ENCODE results near the gene RTL5. TPM values are rescaled to one million over a fixed set of nuclear protein-coding genes. Genes with fewer than 3 reads are reported as not detected.

The RTL5 gene
- total RNA-seq, 1 donor from 2014 or later = 4.4 TPM

- Histone ChIP-seq H3K9me3 (no peaks in the 10 kb centered on the region), H3K27ac (no peak overlapping the region), H3K36me3 (no peaks in the 10 kb centered on the region), H3K27me3 (no peaks in the 10 kb centered on the region), H3K4me1 (peaks cover 15% of the 10 kb centered on the region), H3K4me3 (no peak overlapping the region)
- intact Hi-C loops (cut with DNase I) = no loop called here
- TF ChIP-seq CTCF (IDR thresholded peaks at IDR 0.05) (no peak), POLR2A (IDR thresholded peaks at IDR 0.05) (no peak), POLR2AphosphoS5 (IDR thresholded peaks at IDR 0.05; ENCODE audit: insufficient read depth in 1 of 2, low read depth in 1 of 2) (no peak)
- no peak for DNase-seq (ENCODE audit: extremely low spot score in 2 of 2)
Measured at GRCh38 chrX:72117636-72118210, 14.0 kb downstream of the RTL5 start.

- H3K4me1 ChIP-seq = no peaks in the 10 kb centered on the region
- H3K36me3 ChIP-seq = no peaks in the 10 kb centered on the region
- no peak for TF ChIP-seq POLR2AphosphoS5 (IDR thresholded peaks at IDR 0.05; ENCODE audit: insufficient read depth in 1 of 2, low read depth in 1 of 2)
- no peak for TF ChIP-seq POLR2A (IDR thresholded peaks at IDR 0.05)
- no peak for TF ChIP-seq CTCF (IDR thresholded peaks at IDR 0.05)
- no peak overlapping the region for H3K27ac ChIP-seq
- H3K9me3 ChIP-seq = no peaks in the 10 kb centered on the region
- no peak overlapping the region for H3K4me3 ChIP-seq
- intact Hi-C loops (cut with DNase I) = no loop called here
- no peak for DNase-seq (ENCODE audit: extremely low spot score in 2 of 2)
- H3K27me3 ChIP-seq = no peaks in the 10 kb centered on the region
Measured at GRCh38 chrX:72115380-72115779, 16.3 kb downstream of the RTL5 start.

- no peak overlapping the region for H3K27ac ChIP-seq
- intact Hi-C loops (cut with DNase I) = no loop called here
Measured at GRCh38 chrX:72114807-72115206, 16.9 kb downstream of the RTL5 start.

GRCh38 chrX:72114306-72114705 is 17.4 kb downstream of the RTL5 start:
- H3K4me3 ChIP-seq = no peak overlapping the region
- intact Hi-C loops (cut with DNase I) = no loop called here
- H3K36me3 ChIP-seq = no peaks in the 10 kb centered on the region
- no peaks in the 10 kb centered on the region for H3K4me1 ChIP-seq
- no peaks in the 10 kb centered on the region for H3K9me3 ChIP-seq
- no peaks in the 10 kb centered on the region for H3K27me3 ChIP-seq
- H3K27ac ChIP-seq = no peak overlapping the region
- DNase-seq (ENCODE audit: extremely low spot score in 2 of 2) = no peak
- TF ChIP-seq POLR2A (IDR thresholded peaks at IDR 0.05) (no peak), POLR2AphosphoS5 (IDR thresholded peaks at IDR 0.05; ENCODE audit: insufficient read depth in 1 of 2, low read depth in 1 of 2) (no peak), CTCF (IDR thresholded peaks at IDR 0.05) (no peak)

More at GRCh38 chrX:72114807-72115206, 16.9 kb downstream of the RTL5 start:
- H3K36me3 ChIP-seq = no peaks in the 10 kb centered on the region
- no peaks in the 10 kb centered on the region for H3K27me3 ChIP-seq
- TF ChIP-seq POLR2AphosphoS5 (IDR thresholded peaks at IDR 0.05; ENCODE audit: insufficient read depth in 1 of 2, low read depth in 1 of 2) (no peak), CTCF (IDR thresholded peaks at IDR 0.05) (no peak)
- no peaks in the 10 kb centered on the region for H3K4me1 ChIP-seq
- H3K9me3 ChIP-seq = no peaks in the 10 kb centered on the region
- no peak overlapping the region for H3K4me3 ChIP-seq
- no peak for DNase-seq (ENCODE audit: extremely low spot score in 2 of 2)

GRCh38 chrX:72113461-72113860 is 18.3 kb downstream of the RTL5 start:
- no peak for TF ChIP-seq POLR2AphosphoS5 (IDR thresholded peaks at IDR 0.05; ENCODE audit: insufficient read depth in 1 of 2, low read depth in 1 of 2)
- TF ChIP-seq CTCF (IDR thresholded peaks at IDR 0.05) = no peak
- no peak for TF ChIP-seq POLR2A (IDR thresholded peaks at IDR 0.05)
- Histone ChIP-seq H3K4me3 (no peak overlapping the region), H3K27ac (no peak overlapping the region), H3K27me3 (no peaks in the 10 kb centered on the region), H3K9me3 (no peaks in the 10 kb centered on the region), H3K36me3 (no peaks in the 10 kb centered on the region), H3K4me1 (no peaks in the 10 kb centered on the region)
- intact Hi-C loops (cut with DNase I) = no loop called here
- DNase-seq (ENCODE audit: extremely low spot score in 2 of 2) = no peak
